HG02610 (cell line): ENCODE results near the gene ZFR2.

Source experiments
- ATAC-seq: cut with Tn5 transposase; IDR thresholded peaks from one replicate; pipeline ENCODE4 v1.9.1; 2021; ENCODE audit warnings: mild to moderate bottlenecking, moderate library complexity; ENCODE audit not compliant: unreplicated experiment

ZFR2 gene

GRCh38 chr19:3837922-3838321, 30.9 kb downstream of the ZFR2 start:
- no peak for ATAC-seq

GRCh38 chr19:3837332-3837731, 31.5 kb downstream of the ZFR2 start:
- no peak for ATAC-seq

- no peak for ATAC-seq
Observed at GRCh38 chr19:3836887-3837286, 32.0 kb downstream of the ZFR2 start.

- ATAC-seq: no peak
Observed at GRCh38 chr19:3835055-3835435, 33.8 kb downstream of the ZFR2 start.

- ATAC-seq: no peak
Observed at GRCh38 chr19:3834349-3835054, 34.3 kb downstream of the ZFR2 start.

- ATAC-seq: no peak
Observed at GRCh38 chr19:3833578-3834348, 35.1 kb downstream of the ZFR2 start.

- ATAC-seq: no peak
Observed at GRCh38 chr19:3832001-3832400, 36.8 kb downstream of the ZFR2 start.

GRCh38 chr19:3831601-3832000, 37.2 kb downstream of the ZFR2 start:
- ATAC-seq: no peak

- no peak for ATAC-seq
Observed at GRCh38 chr19:3830621-3831589, 37.9 kb downstream of the ZFR2 start.

- ATAC-seq: no peak
Observed at GRCh38 chr19:3827306-3827705, 41.5 kb downstream of the ZFR2 start.

- no peak for ATAC-seq
Observed at GRCh38 chr19:3826163-3826562, 42.7 kb downstream of the ZFR2 start.

GRCh38 chr19:3825286-3825956, 43.4 kb downstream of the ZFR2 start:
- no peak for ATAC-seq

GRCh38 chr19:3823350-3823713, 45.5 kb downstream of the ZFR2 start:
- no peak for ATAC-seq

GRCh38 chr19:3822683-3823349, 46.0 kb downstream of the ZFR2 start:
- ATAC-seq: no peak

GRCh38 chr19:3821857-3822364, 46.9 kb downstream of the ZFR2 start:
- ATAC-seq: no peak

- ATAC-seq: no peak
Observed at GRCh38 chr19:3821156-3821555, 47.7 kb downstream of the ZFR2 start.

GRCh38 chr19:3819989-3820388, 48.8 kb downstream of the ZFR2 start:
- no peak for ATAC-seq

- ATAC-seq: no peak
Observed at GRCh38 chr19:3818918-3819317, 49.9 kb downstream of the ZFR2 start.

GRCh38 chr19:3818466-3818865, 50.4 kb downstream of the ZFR2 start:
- ATAC-seq: no peak

GRCh38 chr19:3817761-3818160, 51.1 kb downstream of the ZFR2 start:
- ATAC-seq: no peak
